Stimulated activated CD8-positive, alpha-beta memory T cell treated with anti-CD3 and anti-CD28 coated beads, Interleukin-15, amount 100 ng/mL, for 48 hours (primary cell): Measurements from ENCODE around the gene L3MBTL4.

Experiments
- DNase-seq, 2 donors: peaks; one replicate each; pipeline ENCODE4 v3.0.0-alpha.2; 2020; ENCODE audit warnings: low read depth in 2 of 2

L3MBTL4 gene

GRCh38 chr18:5964108-5964507 lies 450.6 kb downstream of the L3MBTL4 start:
- no peak for DNase-seq

- no peak for DNase-seq
Measured at GRCh38 chr18:5963267-5963666, 451.4 kb downstream of the L3MBTL4 start.

DNA sequence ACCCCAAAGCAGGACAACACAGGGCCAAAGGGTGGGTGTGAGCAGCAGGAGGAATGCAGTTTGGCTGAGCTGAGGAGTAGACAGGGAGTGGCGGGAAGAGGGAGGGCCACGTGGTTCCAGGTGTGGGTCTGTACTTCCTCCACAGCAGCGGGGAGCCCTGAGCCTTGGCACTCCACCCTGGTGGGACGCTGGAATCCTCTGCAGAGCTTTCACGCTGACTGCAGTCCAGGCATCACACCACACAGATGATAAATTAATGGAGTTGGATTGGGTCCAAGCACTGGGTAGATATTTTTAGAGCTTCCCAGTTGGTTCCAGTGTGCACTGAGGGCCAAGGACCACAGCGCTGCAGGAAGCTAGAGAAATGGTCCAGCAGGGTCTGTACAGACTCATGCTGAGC lies 452.3 kb downstream of the L3MBTL4 start:
- DNase-seq, result no peak

GRCh38 chr18:5961828-5962150 lies 452.9 kb downstream of the L3MBTL4 start:
- no peak for DNase-seq

DNA sequence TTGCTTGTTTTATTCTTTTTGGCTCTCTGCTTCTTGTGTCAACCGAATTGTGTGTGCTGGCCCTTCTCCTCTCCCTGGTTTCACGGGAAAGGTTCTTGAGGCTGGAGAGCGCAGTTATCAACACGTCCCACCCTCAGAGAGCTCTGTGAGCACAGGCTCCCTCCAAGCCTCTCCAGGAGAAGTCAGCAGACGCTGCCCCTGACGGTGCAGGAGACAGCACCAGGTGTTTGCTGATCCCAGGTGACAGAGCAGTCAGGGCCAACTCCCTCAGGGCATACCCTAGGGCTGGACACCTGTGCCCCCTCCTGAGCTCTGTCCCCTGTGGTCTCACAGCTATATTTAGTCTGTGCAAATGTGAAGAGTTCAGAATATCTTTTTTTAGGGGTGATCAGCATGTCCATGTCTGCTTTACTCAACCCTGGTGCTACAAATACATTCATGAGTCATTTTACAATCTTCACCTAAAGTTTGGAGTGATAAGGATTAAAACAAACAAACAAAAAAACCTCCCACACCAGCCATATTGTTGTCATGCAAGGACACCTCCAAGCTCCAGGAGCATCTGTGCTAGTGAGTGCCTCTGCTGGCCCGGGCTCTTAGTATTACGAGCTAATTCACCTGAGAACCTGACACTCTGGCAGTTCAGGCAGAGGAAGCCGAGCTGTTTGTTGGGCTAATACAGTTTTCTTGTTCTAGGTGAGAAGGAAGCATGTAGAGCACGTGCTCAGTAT lies 453.4 kb downstream of the L3MBTL4 start:
- no peak for DNase-seq

- no peak for DNase-seq
Measured at GRCh38 chr18:5958822-5959221, 455.9 kb downstream of the L3MBTL4 start.

DNA sequence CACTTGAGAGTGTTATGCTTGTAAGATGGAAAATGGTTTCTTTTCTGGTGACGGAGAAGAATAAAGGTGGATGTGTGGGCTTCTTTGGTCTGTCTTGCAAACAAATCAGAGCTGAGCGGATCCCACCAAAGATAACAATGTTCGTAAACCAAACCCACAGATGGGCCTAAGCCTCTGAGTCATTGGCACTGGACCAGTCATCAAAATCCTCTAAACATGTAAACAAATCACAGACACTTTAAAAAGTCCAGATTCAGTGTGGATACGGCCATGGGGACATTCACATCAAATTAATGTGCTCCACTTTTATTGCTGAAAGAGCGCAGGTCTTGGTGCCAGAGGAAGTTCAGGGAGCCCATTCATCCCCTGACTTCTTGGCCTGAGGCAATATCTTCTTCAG lies 458.9 kb downstream of the L3MBTL4 start:
- no peak for DNase-seq

DNA sequence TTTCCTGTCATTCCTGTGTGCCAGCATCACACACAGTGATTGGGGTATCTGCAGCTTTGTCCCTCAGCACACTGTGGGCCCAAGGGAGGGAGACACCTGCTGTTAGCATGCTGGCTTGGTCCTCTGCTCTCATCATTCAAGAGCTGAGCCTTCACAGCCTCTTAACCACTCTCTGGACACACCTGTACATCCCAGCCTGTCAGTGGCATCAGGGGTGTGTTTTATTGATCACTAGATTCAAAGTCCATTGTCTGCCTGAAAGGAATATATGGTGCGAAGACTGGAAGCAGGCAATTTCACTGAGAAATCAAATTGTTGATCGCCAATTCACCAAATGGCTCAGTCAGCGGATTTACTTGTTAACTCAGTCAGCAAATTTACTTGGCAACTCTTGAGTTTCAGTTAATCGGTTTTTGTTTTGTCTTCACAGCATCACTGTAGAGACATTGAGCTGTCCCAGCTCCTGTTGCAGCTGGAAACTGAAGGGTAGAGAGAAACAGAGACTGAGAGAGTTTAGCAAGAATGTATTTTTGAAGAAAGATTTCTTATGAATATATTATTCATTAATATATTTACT lies 463.1 kb downstream of the L3MBTL4 start:
- no peak for DNase-seq

DNA sequence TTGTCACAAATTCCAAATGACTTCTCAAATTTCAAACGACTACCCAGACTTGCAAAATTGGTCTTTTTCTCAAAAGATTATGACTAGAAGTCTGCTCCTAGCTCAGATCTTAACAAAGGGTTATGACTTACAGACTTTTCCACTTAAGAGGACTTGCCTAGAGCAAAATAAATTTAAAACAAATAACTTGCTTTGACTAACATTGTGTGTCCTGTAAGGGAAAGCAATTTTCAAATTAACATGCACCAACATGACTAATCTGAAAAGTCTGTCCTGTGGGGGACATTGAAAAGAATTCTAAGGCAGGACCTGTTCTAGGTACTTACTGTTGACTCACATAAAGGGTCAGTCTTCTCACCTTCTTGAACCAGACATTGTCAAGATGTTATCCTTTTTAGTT lies 465.9 kb downstream of the L3MBTL4 start:
- DNase-seq, result no peak

DNA sequence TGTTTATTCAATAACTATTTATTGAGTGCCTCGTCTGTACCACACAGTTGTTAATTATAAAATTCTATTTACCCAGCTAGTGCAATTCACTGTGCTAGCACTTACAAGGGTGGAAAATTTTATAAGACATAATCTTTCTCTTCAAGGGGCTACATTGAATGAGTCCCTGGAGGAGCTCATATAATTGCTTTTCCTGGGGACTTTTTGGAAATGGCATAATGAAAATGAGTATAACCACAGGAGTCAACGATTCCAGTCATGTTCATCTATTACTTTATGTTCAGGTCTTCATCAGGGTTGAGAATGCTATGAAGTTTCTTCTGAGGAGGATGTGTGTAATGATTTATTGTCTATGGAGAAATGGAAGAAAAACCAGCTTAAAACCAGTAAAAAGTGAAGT lies 466.5 kb downstream of the L3MBTL4 start:
- no peak for DNase-seq

DNA sequence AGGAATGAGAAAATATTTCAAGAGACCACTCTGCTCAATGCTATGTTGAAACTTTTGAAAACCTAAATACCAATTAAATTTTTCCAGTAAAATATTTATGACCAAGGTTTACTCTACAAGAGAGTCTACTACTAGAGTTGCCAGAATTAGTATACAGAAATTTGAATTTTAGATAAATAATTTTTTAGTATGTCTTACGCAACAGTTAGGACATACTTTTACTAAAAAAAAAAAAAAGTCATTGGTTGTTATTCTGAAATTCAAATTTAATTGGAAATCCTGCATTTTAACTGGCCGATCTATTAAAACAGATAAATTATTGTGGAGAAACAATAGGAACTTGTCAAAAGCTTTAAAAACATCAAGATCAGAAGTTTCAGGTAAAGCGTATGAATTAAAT lies 470.3 kb downstream of the L3MBTL4 start:
- no peak for DNase-seq

GRCh38 chr18:5943514-5943913 lies 471.2 kb downstream of the L3MBTL4 start:
- DNase-seq, result no peak

- DNase-seq, result no peak
Measured at GRCh38 chr18:5942591-5942990, 472.1 kb downstream of the L3MBTL4 start.

GRCh38 chr18:5941890-5942289 lies 472.8 kb downstream of the L3MBTL4 start:
- DNase-seq, result no peak

DNA sequence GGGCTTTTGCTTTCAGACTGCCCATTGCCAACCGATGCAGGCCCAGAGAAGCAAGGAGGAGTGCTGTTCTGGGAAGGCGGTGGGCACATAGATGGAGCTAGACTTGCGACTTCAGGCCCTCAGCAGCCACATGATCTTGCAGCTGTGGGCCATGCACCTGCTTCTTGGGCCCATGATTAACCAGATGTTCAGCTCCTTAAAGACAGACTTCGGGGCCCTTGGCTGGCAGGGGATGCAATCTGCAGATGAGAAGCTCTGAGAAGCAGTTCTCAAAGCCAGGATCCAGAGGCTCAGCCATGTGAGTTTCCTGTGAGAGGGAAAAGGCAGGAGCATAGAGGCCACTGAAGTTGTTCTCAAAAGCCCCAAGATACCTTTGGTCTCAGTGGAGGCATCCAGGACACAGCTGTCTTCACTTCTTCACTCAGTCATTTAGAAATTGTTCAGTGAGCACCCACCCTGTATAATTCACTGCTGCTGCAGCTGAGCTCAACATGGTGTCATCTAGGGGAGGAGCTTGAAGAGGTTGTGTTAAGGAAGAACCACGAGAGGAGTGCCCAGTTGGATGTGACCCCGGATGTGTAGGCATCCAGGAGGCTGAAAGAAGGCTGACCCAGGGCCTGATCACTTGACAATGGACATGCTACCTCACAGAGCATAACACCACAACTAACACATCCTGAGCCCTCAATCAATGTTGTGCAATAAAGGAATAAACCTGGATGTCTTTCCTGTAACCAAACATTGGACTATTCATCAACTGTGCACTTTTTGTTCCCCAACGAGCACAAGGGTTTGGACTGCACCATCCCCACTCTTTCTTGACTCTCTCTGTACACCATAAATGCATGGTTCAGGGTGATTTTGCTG lies 474.7 kb downstream of the L3MBTL4 start:
- DNase-seq, result no peak

- no peak for DNase-seq
Measured at GRCh38 chr18:5937795-5938194, 476.9 kb downstream of the L3MBTL4 start.

GRCh38 chr18:5937121-5937520 lies 477.6 kb downstream of the L3MBTL4 start:
- DNase-seq, result no peak

GRCh38 chr18:5930789-5931188 lies 483.9 kb downstream of the L3MBTL4 start:
- DNase-seq, result no peak

DNA sequence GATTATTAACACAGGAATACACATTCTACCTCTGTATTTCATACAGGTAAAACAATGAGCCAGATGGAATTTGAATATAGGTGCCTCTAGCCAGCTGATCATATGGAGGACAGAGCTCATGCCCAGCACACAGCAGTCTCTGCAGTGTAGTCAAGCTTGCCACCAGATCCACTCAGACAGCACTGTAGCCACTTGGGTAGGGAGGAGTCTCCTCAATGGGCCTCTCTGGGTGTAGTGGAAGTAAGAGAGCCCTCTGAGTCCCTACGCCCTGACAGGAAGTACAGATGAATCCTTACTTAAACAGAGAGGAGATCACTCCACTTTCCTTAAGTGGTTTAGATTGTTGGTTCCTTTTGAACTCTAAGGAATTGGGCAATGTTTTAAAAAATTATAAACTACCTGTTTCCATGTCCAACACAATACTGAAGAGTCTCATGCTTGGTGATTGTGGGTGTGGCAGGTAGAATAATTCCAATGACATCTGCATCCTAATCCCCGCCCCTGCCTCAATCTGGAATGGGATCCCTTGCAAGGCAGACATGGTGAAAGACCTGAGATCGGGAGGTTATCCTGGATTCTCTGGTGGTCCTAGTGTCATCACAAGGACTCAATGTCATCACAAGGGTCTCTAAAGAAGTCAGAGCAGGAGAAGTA lies 496.4 kb downstream of the L3MBTL4 start:
- DNase-seq, result no peak

DNA sequence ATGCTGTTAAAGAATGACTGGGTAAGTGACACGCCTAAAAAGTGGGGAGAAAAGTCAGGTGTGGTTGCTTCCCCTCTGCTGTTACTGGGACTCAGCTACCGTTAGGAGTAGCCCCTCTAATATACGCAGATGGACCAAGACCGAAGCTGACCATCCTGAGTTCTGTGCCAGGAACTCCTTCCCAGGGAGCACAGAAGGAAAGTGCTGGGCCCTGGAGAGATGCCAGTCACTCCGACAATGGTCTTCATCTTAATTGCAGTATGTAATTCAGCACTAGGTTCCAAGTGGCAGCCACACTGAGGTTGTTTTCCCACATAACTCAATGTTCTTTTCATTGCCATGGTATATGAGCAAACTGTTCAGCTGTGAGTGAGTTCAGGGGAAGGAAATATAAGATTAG lies 499.8 kb downstream of the L3MBTL4 start:
- no peak for DNase-seq

- no peak for DNase-seq
Measured at GRCh38 chr18:5914016-5914415, 500.7 kb downstream of the L3MBTL4 start.

DNA sequence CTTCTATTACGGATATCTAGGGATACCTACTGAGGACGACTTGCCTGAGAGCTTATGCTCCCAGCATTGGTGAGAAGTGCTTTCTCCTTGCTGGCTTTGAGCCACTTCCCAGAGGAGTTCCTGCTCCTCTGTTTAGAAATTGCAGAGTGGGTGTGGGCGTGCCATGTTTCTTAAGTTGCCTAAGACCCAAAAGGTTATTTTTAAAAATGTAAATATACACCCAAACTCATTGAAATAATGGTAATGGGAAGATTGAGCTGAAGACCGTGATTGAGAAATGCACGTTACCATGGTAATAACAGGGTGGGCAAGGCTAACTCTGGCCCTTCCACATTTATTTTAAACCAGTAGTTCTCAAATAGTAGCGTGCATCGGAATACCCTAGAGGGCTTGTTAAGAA lies 502.1 kb downstream of the L3MBTL4 start:
- DNase-seq, result no peak

DNA sequence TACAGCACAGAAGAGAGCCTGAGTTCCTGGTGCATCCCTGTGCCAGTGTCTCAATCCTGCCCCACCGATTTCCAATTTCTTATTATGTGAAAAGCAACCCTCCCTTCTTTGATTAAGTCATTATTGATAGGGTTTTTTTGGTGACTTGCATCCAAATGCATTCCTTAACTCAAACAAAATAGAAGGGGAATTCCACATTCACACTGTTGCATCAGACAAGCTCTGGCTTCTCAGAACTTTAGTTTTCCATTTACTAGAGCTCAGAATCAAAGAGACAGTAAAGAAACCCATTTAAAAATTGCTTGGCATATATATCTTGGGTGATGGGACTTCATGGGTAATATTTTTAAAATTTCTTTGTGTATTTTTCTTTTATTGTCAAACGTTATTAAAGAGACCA lies 505.6 kb downstream of the L3MBTL4 start:
- no peak for DNase-seq
